Epithelial cell of esophagus (primary cell): ENCODE results near the gene PAOX.
"Not testable (repeated sequence)": the region's sequence is repeated elsewhere in the genome, so short reads cannot be mapped to it uniquely, and the experiment has no call there.

Experiments used
- DNase-seq: peaks from one replicate; pipeline ENCODE4 v3.0.0; 2010; ENCODE audit warnings: low read depth
- H3K4me3 ChIP-seq: 2 replicates; pipeline ENCODE4 v1.5.1; 2011; ENCODE audit warnings: mild to moderate bottlenecking, low read length, control low read depth
- TF ChIP-seq, protein P1 (sequence below): IDR thresholded peaks from 2 replicates; pipeline ENCODE4 v1.5.1; 2011; ENCODE audit warnings: low read depth, mild to moderate bottlenecking, low read length, control low read depth, inconsistent platforms; ENCODE audit not compliant: insufficient read depth; ENCODE audit errors: missing control alignments

Gene PAOX

DNA sequence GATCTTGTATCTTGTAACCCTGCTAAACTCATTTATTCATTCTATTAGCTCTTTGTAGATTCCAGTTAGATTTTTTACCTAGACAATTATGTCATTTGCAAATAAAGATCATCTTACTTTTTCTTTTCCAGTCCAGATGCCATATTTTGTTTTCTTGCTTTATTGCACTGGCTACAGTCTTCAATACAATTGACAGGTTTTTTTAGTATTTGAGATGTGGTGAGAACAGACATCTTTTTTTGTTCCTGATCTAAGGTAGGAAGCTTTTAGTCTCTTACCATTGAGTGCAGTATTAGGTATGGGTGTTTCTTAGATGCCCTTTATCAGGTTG, 33.3 kb downstream of the PAOX start:
- TF ChIP-seq, protein P1, sequence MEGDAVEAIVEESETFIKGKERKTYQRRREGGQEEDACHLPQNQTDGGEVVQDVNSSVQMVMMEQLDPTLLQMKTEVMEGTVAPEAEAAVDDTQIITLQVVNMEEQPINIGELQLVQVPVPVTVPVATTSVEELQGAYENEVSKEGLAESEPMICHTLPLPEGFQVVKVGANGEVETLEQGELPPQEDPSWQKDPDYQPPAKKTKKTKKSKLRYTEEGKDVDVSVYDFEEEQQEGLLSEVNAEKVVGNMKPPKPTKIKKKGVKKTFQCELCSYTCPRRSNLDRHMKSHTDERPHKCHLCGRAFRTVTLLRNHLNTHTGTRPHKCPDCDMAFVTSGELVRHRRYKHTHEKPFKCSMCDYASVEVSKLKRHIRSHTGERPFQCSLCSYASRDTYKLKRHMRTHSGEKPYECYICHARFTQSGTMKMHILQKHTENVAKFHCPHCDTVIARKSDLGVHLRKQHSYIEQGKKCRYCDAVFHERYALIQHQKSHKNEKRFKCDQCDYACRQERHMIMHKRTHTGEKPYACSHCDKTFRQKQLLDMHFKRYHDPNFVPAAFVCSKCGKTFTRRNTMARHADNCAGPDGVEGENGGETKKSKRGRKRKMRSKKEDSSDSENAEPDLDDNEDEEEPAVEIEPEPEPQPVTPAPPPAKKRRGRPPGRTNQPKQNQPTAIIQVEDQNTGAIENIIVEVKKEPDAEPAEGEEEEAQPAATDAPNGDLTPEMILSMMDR: no peak
- H3K4me3 ChIP-seq: no peak overlapping the region
- no peak for DNase-seq

DNA sequence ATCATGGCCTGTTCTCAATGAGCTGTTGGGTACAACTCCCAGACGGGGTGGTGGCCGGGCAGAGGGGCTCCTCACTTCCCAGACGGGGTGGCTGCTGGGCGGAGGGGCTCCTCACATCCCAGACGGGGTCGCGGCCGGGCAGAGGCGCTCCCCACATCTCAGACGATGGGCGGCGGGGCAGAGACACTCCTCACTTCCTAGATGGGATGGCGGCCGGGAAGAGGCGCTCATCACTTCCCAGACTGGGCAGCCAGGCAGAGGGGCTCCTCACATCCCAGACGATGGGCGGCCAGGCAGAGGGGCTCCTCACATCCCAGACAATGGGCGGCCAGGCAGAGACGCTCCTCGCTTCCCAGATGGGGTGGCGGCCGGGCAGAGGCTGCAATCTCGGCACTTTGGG, 35.3 kb downstream of the PAOX start:
- not testable (repeated sequence) for H3K4me3 ChIP-seq, DNase-seq

DNA sequence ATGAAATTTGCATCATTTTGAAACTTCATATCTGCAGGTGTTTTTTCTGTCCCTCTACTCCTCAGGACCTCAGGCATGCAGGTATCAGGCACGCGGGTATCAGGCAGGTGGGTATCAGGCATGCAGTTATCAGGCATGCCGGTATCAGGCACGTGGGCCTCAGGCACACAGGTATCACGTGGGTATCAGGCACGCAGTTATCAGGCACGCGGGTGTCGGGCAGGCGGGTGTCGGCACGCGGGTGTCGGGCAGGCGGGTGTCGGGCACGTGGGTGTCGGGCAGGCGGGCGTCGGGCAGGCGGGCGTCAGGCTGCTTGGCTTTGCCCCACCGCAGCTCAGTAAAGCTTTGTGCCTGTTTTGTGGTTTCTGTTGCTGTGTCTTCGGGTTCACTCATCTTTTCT, 36.7 kb downstream of the PAOX start:
- no peak overlapping the region for H3K4me3 ChIP-seq
- DNase-seq: no peak
- TF ChIP-seq, protein P1: no peak

DNA sequence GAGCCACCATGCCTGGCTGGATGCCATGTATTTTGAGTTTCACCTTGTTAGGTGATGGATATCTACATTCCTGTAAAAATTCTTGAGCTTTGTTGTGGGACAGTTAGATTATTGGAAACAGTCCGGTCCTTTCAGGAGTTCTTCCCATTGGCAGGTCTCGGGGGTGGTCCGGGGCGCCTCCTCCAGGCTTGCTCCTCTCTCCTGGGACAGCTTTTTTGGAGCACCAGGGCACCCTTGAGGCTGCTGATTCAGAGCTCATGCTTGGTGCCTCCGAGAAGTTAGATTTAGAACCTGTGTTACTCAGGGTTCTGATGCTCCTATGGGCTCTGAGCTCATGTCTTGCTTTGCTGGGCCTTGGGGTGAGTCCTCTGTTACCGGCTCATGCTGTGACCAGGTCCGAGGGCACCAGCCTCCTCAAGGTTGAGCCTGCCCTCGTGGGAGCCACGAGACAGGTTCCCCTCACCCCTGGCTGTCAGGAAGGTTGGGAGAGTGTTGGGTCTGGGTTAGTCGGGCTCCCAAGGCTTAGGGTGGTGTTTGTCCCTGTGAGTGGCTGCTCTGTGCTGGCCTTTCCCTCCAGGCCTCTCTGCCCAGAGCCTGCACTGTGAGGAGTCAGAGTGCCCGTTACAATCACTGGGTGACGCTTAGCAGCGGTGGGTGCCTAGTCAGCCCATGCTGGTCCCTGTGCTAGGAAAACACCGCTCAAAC, 39.4 kb downstream of the PAOX start:
- no peak for DNase-seq
- TF ChIP-seq, protein P1: no peak
- no peak overlapping the region for H3K4me3 ChIP-seq

DNA sequence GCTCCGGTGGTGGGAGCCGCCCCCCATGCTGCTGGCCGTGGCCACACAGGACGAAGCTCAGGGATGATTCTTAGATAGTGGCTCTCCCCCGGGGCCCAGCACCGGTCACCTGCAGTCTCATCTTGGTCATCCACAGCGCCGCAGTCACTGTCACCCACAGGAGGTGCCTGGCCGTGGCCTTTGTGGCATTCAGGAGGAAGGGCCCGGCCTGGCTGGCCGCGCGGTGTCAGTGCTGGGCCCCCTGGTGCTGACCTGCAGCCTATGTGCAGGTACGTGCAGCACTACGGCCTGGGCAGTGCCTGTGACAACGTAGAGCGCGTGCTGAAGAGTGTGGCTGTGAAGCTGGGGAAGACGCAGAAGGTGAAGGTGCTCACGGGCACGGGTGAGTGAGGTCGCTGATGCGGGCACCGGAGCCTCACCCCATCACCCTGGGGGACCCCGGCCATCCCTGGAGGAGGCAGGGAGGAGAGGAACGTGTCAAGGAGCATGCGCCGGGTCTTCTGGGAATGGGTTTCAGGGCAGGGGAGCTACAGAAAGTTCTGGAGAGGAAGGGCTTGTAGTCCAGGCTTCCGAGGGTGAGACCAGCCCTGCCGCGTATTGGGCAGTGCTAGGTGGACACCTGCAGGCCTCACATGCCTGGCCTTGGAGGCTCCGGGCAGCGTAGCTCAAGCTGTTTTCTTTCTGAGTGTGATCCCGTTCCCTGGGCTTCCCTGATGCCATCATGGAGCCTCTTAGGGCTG, 40.3 kb downstream of the PAOX start:
- H3K4me3 ChIP-seq: no peak overlapping the region
- no peak for DNase-seq
- TF ChIP-seq, protein P1: no peak

DNA sequence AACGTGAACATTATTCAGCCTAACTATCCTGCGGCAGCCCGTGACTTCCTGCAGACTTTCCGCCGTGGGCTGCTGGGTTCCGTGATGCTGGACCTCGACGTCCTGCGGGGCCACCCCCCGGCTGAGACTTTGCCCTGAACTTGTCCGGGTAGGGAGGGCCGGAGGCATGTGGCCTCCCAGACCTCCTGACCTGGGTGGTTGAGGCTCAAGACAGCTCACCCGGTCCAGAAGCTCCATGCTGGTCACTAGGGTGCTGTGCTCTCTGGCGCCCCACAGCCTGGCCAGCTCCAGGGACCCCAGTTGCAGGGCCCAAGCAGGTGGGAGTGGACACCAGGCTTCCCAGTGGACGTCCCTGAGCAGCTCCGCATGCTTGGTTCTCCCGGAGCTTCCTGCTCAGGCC, 41.0 kb downstream of the PAOX start:
- TF ChIP-seq, protein P1: no peak
- DNase-seq: no peak
- H3K4me3 ChIP-seq: no peak overlapping the region

DNA sequence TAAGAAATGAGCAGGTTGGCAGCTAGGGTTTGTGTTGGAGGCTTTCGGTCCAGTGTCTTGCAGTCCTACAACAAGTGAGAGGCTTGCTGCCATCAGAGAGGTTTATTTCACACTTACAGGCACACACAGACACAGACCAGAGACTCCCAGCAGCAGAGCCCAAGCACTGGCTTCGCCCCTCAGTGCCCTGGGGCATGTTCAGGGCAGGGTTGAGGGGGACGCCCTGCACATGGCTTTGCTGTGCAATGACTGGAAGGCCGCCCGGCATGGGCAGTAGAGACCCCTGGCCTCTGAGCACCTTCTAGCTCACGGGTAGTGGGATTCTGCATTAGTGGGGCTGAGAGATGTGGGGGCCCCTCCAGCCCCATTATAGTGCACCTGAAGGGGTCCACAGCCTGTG, 41.5 kb downstream of the PAOX start:
- TF ChIP-seq, protein P1: no peak
- H3K4me3 ChIP-seq: no peak overlapping the region
- no peak for DNase-seq
